Measurements from ENCODE around the gene GULP1.

DNA sequence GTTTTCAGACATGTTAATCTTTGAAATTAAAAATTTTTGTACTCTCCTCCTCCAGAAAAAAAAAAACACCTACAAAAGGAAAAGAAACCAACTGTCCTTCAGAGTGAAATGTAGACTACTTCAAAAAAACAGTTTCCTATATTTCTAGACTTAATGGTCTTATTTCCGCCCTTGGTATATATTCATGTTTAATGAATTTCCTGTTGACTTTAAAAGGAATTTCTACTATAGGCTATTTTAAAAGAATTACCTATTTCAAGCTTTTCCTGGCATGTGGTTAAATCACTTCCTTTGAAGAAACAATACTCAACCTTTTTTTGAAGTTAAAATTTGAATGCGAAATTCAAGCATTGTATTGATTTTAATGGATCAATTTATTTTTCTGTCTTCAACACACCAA, 29.2 kb downstream of the GULP1 start:
- no peak for TF ChIP-seq ZFX (IDR thresholded peaks at IDR 0.05)
- TF ChIP-seq, protein P1, sequence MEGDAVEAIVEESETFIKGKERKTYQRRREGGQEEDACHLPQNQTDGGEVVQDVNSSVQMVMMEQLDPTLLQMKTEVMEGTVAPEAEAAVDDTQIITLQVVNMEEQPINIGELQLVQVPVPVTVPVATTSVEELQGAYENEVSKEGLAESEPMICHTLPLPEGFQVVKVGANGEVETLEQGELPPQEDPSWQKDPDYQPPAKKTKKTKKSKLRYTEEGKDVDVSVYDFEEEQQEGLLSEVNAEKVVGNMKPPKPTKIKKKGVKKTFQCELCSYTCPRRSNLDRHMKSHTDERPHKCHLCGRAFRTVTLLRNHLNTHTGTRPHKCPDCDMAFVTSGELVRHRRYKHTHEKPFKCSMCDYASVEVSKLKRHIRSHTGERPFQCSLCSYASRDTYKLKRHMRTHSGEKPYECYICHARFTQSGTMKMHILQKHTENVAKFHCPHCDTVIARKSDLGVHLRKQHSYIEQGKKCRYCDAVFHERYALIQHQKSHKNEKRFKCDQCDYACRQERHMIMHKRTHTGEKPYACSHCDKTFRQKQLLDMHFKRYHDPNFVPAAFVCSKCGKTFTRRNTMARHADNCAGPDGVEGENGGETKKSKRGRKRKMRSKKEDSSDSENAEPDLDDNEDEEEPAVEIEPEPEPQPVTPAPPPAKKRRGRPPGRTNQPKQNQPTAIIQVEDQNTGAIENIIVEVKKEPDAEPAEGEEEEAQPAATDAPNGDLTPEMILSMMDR (conservative IDR thresholded peaks at IDR 0.05) = no peak
